ENCODE measurements around the gene HINT1.
"Not testable (repeated sequence)": the region's sequence is repeated elsewhere in the genome, so short reads cannot be mapped to it uniquely, and the experiment has no call there.

HINT1 gene

GRCh38 chr5:131165119-131165727, at the start of gene HINT1:
HINT1 (minus strand) TSS chr5:131165256; CDS start chr5:131165205, 51 bp downstream.
- peak; percentile 95 for DNase-seq (ENCODE audit: low read depth)

- no peak for DNase-seq (ENCODE audit: low read depth)
Observed at GRCh38 chr5:131214609-131215227, 49.7 kb upstream of the HINT1 start.

DNA sequence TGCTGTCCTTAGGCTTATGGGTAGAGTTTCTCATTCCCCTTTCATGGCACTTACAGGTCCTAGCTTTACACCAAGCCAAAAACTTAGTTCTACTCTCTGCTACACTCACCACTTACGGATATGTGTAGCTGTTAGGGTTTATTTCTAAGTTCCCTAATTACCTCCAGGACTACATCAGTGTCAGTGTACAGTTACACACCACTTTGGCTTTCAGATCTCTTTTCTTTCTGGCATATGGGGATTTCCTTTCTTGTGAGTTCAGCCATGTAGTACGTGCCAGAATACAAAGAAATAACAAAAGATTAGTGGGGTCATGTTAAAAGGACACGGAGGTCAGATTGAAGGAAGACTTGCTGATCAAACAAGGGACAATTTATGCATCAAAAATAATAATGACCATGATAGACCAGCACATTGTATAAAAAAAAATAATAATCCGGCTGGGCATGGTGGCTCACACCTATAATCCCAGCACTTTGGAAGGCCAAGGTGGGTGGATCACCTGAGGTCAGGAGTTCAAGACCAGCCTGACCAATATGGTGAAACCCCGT, 47.5 kb upstream of the HINT1 start:
- DNase-seq (ENCODE audit: low read depth) = no peak

- DNase-seq (ENCODE audit: low read depth) = no peak
Observed at GRCh38 chr5:131211669-131212068, 46.6 kb upstream of the HINT1 start.

GRCh38 chr5:131210151-131210510, 45.1 kb upstream of the HINT1 start:
- DNase-seq (ENCODE audit: low read depth) = no peak

DNA sequence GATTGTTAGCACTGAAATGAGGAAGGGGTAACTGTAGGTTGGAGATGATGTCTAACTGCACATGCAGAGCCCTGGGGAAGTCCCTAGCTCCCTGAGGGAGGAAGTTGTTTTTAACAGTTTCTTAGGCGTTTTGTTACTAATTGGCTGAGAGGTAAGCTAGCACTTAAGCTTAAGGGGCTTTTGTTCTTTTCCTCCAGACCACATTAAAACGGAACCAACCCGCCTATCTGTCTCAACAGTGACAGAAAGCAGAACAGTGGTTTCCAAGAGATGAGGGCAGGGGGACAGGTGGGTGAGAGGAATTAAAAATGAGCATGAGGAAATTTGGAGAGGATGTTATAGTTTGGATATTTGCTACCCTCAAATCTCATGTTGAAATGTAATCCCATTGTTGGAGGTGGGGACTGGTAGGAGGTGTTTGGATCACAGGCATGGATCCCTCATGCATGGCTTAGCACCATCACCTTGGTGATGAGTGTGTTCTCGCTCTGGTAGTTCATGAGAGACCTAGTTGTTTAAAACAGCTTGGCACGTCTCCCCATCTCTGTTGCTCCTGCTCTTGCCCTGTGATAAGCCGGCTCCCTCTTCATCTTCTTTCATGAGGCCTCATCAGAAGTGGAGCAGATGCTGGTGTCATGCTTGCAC, 44.6 kb upstream of the HINT1 start:
- no peak for DNase-seq (ENCODE audit: low read depth)

- no peak for DNase-seq (ENCODE audit: low read depth)
Observed at GRCh38 chr5:131209175-131209505, 44.1 kb upstream of the HINT1 start.

DNA sequence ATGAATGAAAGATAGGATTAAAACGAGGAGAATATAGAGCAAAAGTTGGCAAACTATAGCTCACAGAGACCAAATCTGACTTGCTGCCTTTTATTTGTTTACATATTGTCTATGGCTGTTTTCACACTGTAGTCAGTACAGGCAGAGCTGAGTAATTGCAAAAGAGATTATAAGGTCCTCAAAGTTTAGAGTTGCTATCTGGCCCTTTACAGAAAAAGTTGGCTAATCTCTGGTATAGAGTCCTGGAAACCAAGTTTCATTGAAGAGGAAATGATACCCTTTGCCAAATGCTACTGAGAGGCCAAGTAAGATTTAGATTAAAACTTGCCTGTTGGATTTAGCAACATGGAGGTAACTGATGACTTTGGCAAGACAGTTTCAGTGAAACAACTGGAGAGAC, 41.7 kb upstream of the HINT1 start:
- DNase-seq (ENCODE audit: low read depth) = no peak

DNA sequence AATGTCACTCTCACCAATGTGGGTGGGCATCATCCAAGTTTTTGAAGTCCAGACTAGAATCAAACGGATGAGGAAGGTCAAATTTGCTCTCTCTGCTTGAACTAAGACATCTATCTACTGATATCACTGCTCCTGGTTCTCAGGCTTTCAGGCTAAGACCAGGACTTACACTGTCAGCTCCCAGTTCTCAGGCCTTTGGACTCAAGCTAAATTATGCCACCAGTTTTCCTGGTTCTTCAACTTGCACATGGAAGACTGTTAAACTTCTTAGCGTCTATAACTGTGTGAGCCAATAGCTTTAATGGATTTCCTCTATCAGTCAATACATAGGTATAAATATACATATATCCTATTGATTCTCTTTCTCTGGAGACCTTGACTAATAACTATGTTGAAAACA, 41.0 kb upstream of the HINT1 start:
- DNase-seq (ENCODE audit: low read depth) = no peak

GRCh38 chr5:131204964-131205363, 39.9 kb upstream of the HINT1 start:
- no peak for DNase-seq (ENCODE audit: low read depth)

- no peak for DNase-seq (ENCODE audit: low read depth)
Observed at GRCh38 chr5:131200560-131200959, 35.5 kb upstream of the HINT1 start.

DNA sequence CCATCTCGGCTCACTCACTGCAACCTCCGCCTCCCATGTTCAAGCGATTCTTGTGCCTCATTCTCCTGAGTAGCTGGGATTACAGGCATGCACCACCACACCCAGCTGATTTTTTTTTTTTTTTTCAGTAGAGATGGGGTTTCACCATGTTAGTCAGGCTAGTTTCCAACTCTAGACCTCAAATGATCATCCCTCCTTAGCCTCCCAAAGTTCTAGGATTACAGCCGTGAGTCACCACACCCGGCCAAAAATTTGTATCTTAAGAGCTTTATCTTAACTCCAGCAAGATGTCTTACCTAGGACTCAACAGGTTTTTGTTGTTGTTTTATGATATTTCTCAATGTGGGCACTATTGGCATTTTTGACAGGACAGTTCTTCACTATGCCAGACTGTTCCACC, 33.6 kb upstream of the HINT1 start:
- DNase-seq (ENCODE audit: low read depth) = no peak

DNA sequence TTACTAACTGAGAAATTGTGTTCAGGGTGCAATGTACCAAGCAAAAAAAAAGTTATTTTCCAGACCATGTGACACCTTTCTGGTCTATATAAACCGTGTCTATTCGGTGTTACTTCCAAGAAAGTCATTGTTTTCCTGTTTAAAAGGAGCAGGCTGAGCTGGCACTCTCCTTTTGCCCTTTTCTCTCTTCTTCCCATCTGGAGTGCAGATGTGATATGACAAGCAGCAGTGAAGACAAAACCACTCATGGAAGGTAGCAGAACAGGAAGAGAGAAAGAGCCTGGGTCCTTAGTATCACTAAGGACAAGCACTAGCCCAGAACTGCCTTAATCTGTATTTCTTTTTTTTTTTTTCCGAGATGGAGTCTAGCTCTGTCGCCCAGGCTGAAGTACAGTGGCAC, 31.3 kb upstream of the HINT1 start:
- DNase-seq (ENCODE audit: low read depth) = no peak

GRCh38 chr5:131195696-131196095, 30.6 kb upstream of the HINT1 start:
- DNase-seq (ENCODE audit: low read depth) = no peak

DNA sequence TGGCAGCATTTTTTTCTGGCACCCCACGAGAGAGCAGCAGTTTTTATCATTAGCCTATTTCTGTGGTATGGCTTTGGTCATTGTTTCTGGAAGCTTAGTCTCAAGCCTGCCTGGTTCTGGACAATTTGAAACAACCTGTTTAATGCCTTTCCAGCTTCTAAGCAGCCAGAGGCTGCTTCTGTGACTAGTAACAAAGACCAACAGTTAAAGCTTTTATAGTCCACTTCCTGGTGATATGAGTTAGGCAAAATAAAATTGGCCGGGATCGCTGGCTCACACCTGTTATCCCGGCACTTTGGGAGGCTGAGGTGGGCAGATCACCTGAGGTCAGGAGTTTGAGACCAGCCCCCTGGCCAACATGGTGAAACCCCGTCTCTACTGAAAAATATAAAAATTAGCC, 29.7 kb upstream of the HINT1 start:
- no peak for DNase-seq (ENCODE audit: low read depth)

DNA sequence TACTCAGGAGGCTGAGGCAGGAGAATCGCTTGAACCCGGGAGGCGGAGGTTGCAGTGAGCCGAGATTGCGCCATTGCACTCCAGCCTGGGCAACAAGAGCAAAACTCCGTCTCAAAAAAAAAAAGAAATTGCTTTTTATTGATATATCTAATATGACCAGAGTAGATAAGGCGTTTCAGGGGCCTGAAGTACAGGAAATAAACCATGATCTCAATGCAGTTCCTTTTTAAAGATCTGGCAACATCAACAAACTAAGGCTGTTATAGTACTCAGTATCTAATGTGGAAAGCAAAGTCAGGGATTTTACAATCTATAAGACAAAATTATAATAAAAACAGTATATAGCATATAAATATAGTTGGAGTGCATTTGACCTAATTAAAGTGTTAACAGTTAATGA, 28.8 kb upstream of the HINT1 start:
- not testable (repeated sequence) for DNase-seq (ENCODE audit: low read depth)

DNA sequence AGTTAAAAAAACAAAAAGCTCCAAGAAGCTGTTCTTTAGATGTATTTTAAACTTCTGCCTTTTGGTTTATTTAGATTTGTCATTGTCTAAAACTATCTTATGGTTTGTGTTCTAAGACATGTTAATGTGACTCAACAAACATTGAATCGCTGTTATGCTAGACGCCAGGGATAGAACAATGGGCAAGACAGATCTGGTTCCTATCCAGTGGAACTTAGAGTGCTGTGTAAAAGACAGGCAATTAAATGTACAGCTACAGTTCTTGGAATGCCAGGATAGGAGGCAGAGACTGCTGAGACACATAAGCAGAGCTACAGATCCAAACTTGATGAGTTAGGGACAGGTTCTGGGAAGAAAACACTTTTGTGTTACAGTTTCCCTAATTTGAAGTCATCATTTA, 28.1 kb upstream of the HINT1 start:
- DNase-seq (ENCODE audit: low read depth) = no peak

DNA sequence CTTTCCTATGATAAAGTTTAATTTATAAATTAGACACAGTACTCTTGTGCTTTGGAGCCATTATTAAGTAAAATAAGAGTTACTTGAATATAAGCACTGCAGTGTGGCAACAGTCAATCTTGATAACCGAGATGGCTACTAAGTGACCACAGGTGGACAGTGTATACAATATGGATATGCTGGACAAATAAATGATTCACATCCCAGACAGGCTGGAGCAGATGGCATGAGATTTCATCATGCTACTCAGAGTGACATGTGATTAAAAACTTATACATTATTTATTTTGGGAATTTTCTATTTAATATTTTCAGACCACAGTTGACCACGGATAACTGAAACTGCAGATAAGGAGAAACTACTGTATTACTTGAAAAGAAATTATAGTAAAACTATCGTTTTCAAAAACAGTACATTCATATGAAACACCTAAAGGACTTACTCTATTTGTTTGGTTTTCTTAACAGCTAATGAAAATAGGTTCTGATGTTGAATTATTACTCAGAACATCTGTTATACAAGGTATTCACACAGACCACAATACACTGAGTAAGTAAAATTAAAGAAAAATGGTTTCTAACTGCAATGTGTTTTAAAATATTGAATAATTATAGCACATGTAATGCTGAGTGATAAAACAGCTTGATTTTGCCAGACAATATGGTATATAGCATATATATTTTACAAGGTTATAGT, 21.7 kb upstream of the HINT1 start:
- no peak for DNase-seq (ENCODE audit: low read depth)

DNA sequence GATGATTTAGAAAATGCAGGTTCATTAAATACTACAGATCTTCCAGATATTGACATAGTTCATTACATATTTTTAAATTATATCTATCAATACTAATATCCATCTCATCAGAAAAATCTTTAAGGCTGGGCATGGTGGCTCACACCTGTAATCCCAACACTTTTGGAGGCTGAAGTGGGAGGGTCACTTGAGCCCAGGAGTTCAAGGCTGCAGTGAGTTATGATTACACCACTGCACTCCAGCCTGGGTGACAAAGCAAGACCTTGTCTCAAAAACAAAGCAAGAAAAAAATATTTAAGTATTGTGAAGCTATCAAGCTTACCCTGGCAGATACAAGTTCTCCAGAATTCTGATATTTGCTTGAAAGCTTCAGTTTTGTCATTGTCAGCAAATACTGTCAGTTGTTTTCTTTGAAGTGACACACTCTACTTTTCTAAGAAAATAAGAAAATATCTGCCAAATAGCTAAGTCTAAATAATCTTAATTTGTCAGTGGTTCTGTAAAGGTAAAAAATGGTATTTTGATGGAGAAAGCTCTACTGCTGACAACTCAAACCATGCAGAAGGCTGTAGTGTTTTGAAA, 20.6 kb upstream of the HINT1 start:
- DNase-seq (ENCODE audit: low read depth) = no peak

DNA sequence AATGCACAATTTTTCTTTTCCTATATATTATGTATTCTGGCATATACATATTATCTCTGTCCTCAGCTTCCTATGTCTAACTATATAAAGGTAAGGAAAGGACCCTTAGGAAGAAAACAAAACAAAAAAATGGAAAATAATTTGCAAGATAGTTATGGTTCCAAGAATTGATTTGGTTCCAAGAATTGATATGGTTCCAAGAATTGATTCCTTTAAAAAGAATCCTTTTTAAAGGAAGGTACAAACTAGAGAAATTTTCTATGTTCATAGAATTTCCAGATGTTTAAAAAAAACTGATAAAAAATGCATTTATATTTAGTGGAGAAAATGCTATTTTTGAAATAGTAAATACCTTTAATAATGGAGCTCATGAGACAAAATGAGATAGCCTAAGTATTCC, 17.8 kb upstream of the HINT1 start:
- no peak for DNase-seq (ENCODE audit: low read depth)

DNA sequence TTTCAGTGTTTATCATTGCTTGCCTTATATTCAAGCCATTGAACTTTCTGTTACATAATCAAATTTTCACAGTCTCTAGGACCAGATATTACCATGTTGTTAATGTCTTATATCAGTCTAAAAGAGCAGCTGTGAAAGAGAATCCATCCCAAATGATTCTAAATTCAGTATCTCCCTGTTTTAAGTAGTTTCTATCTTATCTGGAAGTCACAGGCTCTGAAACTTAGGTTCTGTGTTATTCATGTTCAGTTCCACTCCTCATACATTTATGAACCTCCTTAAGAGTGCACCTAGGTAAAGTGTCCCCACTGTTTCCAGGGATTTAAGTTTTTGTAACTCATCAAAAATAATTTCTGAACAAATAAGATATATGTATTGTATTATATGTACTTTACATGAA, 15.4 kb upstream of the HINT1 start:
- DNase-seq (ENCODE audit: low read depth) = no peak

DNA sequence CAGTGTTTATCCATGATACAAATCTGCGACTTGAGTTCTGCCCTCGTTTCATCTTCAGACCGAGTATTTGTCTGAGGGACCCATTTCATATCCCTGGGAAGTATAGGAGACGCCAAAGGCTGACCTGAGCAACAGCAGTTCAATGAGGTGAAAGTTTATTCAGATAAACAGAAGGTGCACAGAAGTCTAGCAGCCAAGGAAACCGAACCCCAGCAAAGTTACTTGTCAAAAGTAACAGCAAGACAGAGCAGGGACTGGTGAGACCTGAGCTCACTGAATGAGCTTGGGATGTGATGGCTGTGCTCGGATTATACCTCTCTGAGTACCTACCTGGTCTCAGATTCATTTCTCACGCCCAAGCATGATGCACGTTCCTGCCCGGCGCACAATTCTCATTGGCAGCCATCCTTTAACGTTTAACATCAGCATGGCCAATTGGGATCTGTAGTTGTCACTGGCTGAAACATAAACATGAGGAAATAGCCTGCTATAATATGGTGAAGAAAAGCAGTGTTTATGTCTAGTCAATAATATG, 6.3 kb upstream of the HINT1 start:
- DNase-seq (ENCODE audit: low read depth) = no peak
